DMS53 (cell line): ENCODE data around the gene DOCK4.

Source experiments
- DNase-seq: peaks from one replicate; lab custom pipeline; 2025; lab: John Stamatoyannopoulos, UW

DOCK4 gene

DNA sequence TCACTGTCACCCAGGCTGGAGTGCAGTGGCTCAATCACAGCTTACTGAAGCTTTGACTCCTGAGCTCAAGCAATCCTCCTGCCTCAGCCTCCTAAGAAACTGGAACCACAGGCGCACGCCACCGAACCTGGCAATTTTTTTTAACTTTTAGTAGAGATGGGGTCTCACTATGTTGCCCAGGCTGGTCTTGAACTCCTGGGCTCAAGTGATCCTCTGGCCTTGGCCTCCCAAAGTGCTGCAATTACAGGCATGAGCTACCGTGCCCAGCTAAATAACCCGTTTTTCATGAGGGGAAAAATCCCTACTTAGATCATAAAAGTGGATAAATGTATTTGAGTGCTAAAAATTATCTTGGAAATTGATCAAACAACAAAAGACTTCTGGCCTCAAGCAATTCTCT, 443.4 kb downstream of the DOCK4 start:
- DNase-seq: no peak

- DNase-seq: no peak
Observed at GRCh38 chr7:111762211-111762610, 444.0 kb downstream of the DOCK4 start.

DNA sequence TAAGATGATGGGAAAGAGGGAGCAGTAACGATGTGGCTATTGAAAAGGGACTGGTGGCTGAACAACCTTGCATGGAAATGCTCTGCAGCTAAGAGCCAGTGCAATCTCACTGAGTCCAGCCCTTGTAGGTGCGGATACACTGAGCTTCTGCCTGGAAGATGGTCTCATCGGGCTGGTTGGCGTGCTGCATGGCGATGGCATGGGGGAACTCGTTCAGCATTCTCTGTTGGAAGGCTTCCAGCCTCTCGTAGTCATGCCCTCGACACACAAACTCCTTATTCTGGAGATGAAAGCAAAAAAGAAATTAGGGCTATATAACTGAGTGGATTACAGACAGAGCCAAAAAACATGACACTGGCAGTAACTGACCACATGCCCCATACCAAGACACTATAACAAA, 446.2 kb downstream of the DOCK4 start:
- no peak for DNase-seq

GRCh38 chr7:111758332-111758731, 447.9 kb downstream of the DOCK4 start:
- DNase-seq: peak; percentile 67

DNA sequence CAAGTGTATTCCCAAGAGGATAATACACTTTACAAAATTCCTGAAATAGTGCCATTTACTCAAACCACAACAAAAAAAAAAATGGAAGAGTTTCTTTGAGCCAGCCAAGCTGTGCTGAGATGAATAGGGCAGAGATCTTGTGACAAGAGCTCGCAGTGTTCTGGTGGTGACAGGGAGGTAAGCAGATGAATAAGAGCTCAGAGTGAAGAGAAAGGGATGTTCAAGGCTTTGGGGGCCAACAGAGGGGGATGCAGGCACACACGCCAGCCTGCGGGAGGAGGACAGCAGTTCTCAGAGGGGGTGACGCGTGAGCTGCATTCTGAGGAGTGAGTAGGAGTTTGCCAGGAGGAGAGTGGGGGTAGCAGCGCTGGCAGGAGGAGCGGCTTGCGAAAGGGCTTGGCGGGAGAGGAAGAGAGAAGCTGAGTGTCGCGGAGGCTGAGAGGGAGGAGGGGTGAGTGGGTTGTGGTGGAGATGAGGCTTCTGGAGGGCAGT, 449.5 kb downstream of the DOCK4 start:
- DNase-seq: no peak

DNA sequence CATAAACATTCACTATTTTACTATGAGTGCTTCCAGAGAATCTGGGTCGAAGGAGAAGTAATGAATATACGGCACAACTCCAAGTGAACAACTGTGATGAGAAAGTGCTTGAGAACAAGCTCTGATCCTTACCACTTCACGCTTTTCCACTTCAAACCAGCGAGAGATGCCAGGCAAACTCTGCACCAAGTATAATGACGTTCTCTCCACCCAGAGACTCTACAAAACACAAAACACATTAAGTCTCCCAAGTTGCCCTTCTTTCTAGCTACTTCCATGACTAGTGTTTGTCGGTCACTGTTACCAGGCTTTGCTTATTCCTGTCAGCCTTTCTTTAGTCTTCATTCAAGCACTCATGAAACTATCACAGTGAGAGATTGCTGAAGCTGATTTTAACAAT, 450.8 kb downstream of the DOCK4 start:
- DNase-seq: no peak

- no peak for DNase-seq
Observed at GRCh38 chr7:111753968-111754367, 452.2 kb downstream of the DOCK4 start.

DNA sequence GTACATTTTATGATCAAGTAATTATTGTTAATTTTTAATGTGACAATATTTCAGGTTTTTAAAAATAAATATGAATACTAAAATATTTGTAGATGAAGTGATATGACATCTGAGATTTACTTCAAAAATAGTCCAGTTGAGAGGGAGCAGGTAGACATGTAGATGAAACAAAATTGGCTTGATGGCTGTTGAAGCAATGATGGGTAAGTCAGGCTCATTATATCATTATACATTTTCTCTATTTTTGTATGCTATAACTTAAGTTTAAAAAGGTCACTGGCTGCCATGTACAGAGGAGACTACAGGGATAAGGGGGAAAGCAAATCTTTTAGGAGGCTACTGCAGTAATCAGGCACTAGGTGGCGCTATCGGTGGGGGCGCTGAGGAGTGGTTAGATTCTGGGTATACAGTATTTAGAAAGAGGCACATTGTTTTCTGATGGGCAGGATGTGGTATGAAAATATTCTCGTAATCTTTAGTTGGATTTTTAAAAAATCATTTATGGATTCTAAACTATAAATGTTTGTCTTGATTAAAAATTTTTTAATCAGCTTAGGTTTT, 454.1 kb downstream of the DOCK4 start:
- peak; percentile 84 for DNase-seq

- DNase-seq: no peak
Observed at GRCh38 chr7:111750878-111751277, 455.3 kb downstream of the DOCK4 start.

- DNase-seq: no peak
Observed at GRCh38 chr7:111750228-111750627, 456.0 kb downstream of the DOCK4 start.

DNA sequence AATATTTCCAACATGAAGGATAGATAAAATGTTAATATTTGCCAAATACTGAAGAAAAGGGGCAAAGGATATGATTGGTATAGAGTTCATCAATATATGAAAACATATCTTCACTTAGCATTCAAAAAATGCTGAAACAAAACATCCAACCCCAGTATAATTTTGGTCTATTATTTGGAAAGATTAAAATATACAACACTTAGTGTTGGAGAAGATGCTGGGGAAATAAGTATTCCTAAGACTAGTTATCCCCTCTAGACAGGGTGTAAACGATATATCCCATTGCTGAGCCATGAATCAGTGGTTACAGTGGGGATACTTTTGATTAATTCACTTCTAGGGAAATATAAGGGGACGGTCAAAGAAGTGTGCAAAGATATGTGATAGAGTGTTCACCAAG, 456.6 kb downstream of the DOCK4 start:
- no peak for DNase-seq

- DNase-seq: no peak
Observed at GRCh38 chr7:111747718-111748117, 458.5 kb downstream of the DOCK4 start.

GRCh38 chr7:111746950-111747349, 459.2 kb downstream of the DOCK4 start:
- DNase-seq: no peak

DNA sequence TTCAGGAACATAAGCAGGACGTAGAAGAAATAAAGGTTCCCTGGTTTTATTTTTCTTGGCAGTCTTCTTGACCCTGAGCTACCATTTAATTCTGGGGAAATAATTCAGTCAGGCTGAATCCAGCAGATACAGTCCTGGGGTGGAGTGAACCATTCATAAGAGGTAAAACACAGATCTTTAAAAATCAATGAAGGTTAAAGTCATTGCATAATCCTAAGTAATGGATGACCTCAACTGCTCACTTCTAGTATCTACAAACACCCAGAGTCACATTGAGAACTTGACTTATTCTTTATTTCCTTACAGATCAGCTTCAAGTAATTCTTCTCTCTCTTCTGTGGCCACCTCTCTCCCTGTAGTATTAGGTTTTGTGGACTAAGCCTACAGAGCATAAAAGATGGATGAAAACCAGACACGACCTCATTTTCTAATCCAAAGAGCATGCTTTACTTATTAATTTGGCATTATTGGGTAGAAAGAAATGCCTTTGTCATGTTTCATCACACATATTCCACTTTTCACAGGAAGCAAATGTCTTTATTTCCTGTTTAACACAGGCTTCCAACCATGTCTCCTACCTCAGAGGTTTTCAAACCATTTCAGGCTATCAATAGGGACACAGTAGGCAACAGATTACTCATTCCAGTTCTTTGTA, 461.6 kb downstream of the DOCK4 start:
- DNase-seq: no peak

- no peak for DNase-seq
Observed at GRCh38 chr7:111743244-111743847, 462.9 kb downstream of the DOCK4 start.

- peak; percentile 89 for DNase-seq
Observed at GRCh38 chr7:111741811-111742240, 464.4 kb downstream of the DOCK4 start.

- no peak for DNase-seq
Observed at GRCh38 chr7:111740942-111741341, 465.3 kb downstream of the DOCK4 start.

DNA sequence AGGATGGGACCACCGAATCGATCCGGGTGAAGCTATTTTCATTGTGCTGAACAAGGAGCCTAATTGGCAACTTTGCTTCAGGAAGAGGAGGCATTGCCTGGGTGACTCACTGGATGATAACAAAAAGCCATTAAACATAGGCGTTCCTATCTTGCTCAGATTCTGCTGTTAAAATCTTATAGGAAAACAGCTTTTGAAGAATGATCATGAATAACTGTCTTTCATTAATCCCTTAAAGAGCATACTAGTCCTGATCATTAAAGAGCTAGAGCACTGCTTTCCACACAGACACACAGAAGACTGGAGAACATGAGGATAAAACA, 469.7 kb downstream of the DOCK4 start:
- DNase-seq: no peak

DNA sequence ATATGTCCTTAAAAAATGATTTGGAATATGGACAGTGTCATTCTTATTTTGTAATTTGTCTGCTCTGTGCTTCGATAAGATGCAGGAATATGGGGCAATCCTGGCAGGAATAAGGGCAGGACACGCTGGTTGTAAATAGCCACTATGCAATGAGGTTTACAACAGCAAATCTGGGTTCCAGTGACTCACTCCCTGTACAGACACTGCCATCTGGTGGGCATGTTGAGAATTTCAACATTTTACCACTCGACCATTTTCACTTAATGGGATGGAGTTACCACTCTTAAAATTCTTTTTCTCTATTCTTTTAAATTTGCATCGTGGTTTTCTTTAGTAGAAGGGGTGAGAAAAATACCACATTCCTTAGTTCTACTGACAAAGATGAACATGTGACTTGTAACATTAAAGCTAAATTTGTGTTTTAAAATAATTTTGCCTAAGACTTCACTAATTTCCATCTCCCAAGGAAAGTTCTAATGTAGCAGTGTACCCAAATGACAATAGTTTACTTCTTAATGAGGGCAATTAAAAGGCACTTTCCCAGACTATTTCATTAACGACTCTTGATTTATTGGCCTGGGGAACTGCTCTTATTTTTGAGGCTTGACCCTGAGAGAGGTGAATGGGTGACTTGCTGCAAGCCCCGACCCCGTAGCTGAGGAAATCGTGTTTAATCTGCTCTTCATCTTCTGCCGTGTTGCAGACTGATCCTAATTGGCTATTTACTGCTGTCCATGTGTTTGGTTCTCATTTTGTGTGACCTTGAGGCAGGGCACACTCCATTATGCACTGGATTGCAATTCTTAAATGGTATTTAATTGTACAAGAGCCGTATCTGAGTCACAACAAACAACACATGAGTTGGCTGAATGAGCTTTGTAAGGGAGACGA, 470.3 kb downstream of the DOCK4 start:
- peak; percentile 87 for DNase-seq

GRCh38 chr7:111734954-111735660, 471.1 kb downstream of the DOCK4 start:
- DNase-seq: no peak

DNA sequence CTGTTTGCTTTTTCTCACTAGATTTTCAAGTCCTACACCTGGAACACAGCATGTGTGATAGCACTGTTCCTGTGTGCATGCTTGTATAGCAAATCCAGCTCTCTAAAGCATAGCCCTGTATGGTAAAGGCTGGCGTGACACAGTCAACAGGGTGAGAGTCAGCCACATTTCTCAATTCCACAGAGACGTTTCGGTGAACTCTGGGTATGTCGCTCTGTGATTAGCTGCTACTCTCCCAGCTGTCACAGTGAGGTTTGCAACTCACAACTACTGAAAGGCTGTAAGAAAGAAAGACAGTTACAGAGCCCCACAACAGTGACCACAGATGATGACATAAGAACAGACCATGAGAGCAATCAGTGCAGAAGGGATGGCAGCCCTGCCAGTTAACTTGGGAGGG, 473.3 kb downstream of the DOCK4 start:
- no peak for DNase-seq
